GM13976 (cell line): Measurements from ENCODE around the gene ATP6AP1.
A peak's percentile ranks its signal among the peaks of the same experiment; 100 is the strongest.

Source experiments
- DNase-seq: peaks from one replicate; pipeline ENCODE4 v3.0.0; 2012; ENCODE audit warnings: low spot score
- CTCF ChIP-seq: IDR thresholded peaks from 2 replicates; pipeline ENCODE4 v1.5.1; 2012; ENCODE audit warnings: borderline replicate concordance, mild to moderate bottlenecking; ENCODE audit not compliant: insufficient read depth; ENCODE audit errors: extremely low read depth, missing control alignments, control extremely low read depth
- in situ Hi-C: fragments of 300-500 bp; cut with MboI; formaldehyde crosslinking; loops from one replicate; pipeline ENCODE4 v1.12.0; 2022; ENCODE audit warnings: low sequenced_read_pairs, mixed read lengths, inconsistent platforms; ENCODE audit not compliant: unreplicated experiment

The ATP6AP1 gene

GRCh38 chrX:154428176-154429171 lies at the start of gene ATP6AP1:
Gene ATP6AP1, plus strand, starts transcription at chrX:154428677. Its CDS starts 16 bp downstream, at chrX:154428693.
- in situ Hi-C loops: no loop called here
- DNase-seq: peak; percentile 90
- no peak for TF ChIP-seq CTCF

GRCh38 chrX:154378799-154379568 lies 49.5 kb upstream of the ATP6AP1 start, which contains the start of gene EMD:
Gene EMD, plus strand, starts transcription at chrX:154379295. Its CDS starts 190 bp downstream, at chrX:154379485.
- DNase-seq: peak; percentile 90
- no peak for TF ChIP-seq CTCF
- in situ Hi-C loops: no loop called here

GRCh38 chrX:154379569-154379951 lies 48.9 kb upstream of the ATP6AP1 start:
- in situ Hi-C loops: no loop called here
- no peak for TF ChIP-seq CTCF

GRCh38 chrX:154380153-154380552 lies 48.3 kb upstream of the ATP6AP1 start:
- no peak for TF ChIP-seq CTCF
- no peak for DNase-seq
- in situ Hi-C loops: no loop called here

More at GRCh38 chrX:154379569-154379951, 48.9 kb upstream of the ATP6AP1 start:
- no peak for DNase-seq

- in situ Hi-C loops: no loop called here
- no peak for DNase-seq
- TF ChIP-seq CTCF: no peak
Measured at GRCh38 chrX:154380787-154381186, 47.7 kb upstream of the ATP6AP1 start.

GRCh38 chrX:154381271-154381670 lies 47.2 kb upstream of the ATP6AP1 start:
- in situ Hi-C loops: no loop called here
- no peak for DNase-seq
- no peak for TF ChIP-seq CTCF
